SU-DHL-6 (cell line): ENCODE data around the gene TRIM64C.
"Not testable (repeated sequence)": the region's sequence is repeated elsewhere in the genome, so short reads cannot be mapped to it uniquely, and the experiment has no call there.

Experiments used
- H2AFZ ChIP-seq: fragments of 200-600 bp; sonication (generic); 2 replicates; pipeline ENCODE4 v1.6.1; 2014; ENCODE audit warnings: low read depth, mild to moderate bottlenecking, moderate library complexity, mixed read lengths, antibody characterized with exemption, low read length; ENCODE audit not compliant: severe bottlenecking
- H3F3A ChIP-seq: fragments of 200-600 bp; shearing (Covaris generic); 2 replicates; pipeline ENCODE4 v1.6.0; 2016; ENCODE audit warnings: antibody characterized with exemption, mild to moderate bottlenecking; ENCODE audit not compliant: insufficient read depth
- H3K27ac ChIP-seq: fragments of 200-600 bp; sonication (generic); 2 replicates; pipeline ENCODE4 v1.5.1; 2016; ENCODE audit warnings: low read depth, mild to moderate bottlenecking, low read length, moderate library complexity, mixed read lengths
- H3K27me3 ChIP-seq: fragments of 200-600 bp; sonication (generic), shearing (Covaris generic); 2 replicates; pipeline ENCODE4 v1.6.0; 2014; ENCODE audit warnings: mild to moderate bottlenecking, low read length
- H3K36me3 ChIP-seq: fragments of 200-600 bp; sonication (generic); 2 replicates; pipeline ENCODE4 v1.6.1; 2014; ENCODE audit warnings: mild to moderate bottlenecking, low read length, mixed read lengths
- H3K4me2 ChIP-seq: fragments of 300-600, 200-600 bp; shearing (Covaris generic), sonication (generic); 2 replicates; pipeline ENCODE4 v1.6.0; 2014; ENCODE audit warnings: low read length, low read depth, mild to moderate bottlenecking; ENCODE audit not compliant: poor library complexity, severe bottlenecking
- H3K4me3 ChIP-seq: fragments of 200-600 bp; sonication (generic); 2 replicates; pipeline ENCODE4 v1.5.1; 2014; ENCODE audit warnings: antibody characterized with exemption, low read length, mild to moderate bottlenecking, mixed read lengths; ENCODE audit not compliant: insufficient read depth, poor library complexity, severe bottlenecking
- H3K79me2 ChIP-seq: fragments of 200-600 bp; sonication (generic); 2 replicates; pipeline ENCODE4 v1.6.1; 2014; ENCODE audit warnings: mild to moderate bottlenecking, low read length, moderate library complexity; ENCODE audit not compliant: insufficient read depth
- H3K9ac ChIP-seq: fragments of 200-600 bp; sonication (generic); 2 replicates; pipeline ENCODE4 v1.7.0; 2014; ENCODE audit warnings: mild to moderate bottlenecking, low read length
- H3K9me2 ChIP-seq: fragments of 200-600 bp; sonication (generic); replicated peaks from 2 replicates; pipeline ENCODE4 v1.6.1; 2014; ENCODE audit warnings: low read length; ENCODE audit not compliant: insufficient read depth
- H3K9me3 ChIP-seq: fragments of 200-600 bp; sonication (generic); 2 replicates; pipeline ENCODE4 v1.6.1; 2014; ENCODE audit warnings: low read length, mixed read lengths; ENCODE audit not compliant: insufficient read depth
- H4K20me1 ChIP-seq: fragments of 200-600 bp; sonication (generic); 2 replicates; pipeline ENCODE4 v1.6.1; 2014; ENCODE audit warnings: low read depth, mild to moderate bottlenecking, antibody characterized with exemption, low read length, moderate library complexity, mixed read lengths

The TRIM64C gene, protein sequence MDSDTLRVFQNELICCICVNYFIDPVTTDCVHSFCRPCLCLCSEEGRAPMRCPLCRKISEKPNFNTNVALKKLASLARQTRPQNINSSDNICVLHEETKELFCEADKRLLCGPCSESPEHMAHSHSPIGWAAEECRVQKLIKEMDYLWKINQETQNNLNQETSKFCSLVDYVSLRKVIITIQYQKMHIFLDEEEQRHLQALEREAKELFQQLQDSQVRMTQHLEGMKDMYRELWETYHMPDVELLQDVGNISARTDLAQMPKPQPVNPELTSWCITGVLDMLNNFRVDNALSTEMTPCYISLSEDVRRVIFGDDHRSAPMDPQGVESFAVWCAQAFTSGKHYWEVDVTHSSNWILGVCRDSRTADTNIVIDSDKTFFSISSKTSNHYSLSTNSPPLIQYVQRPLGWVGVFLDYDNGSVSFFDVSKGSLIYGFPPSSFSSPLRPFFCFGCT

DNA sequence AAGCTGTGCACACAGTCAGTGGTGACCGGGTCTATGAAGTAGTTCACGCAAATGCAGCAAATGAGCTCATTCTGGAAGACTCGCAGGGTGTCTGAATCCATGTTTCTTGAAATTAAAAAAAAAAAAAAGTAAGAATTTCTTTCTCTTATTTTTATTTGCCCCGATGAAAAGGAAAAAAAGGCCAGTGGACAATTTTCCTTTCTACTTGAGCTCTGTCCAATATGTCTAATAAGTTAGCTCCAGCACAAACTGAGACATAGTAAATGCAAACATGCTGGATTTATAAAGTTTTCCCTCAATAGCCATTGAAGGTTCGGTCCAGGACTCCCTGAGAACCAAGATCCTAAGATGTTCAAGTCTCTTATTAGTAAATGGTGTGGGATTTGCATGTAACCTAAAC lies at the start of gene TRIM64C:
TRIM64C (minus strand) TSS at position 101 of the 400 bp plus-strand sequence; CDS start at position 101, 0 bp downstream.
- H3K27ac ChIP-seq, H4K20me1 ChIP-seq, H2AFZ ChIP-seq, H3K4me2 ChIP-seq, H3K4me3 ChIP-seq, H3F3A ChIP-seq, H3K36me3 ChIP-seq, H3K9me2 ChIP-seq, H3K9ac ChIP-seq, H3K27me3 ChIP-seq, H3K79me2 ChIP-seq, H3K9me3 ChIP-seq: not testable (repeated sequence)

DNA sequence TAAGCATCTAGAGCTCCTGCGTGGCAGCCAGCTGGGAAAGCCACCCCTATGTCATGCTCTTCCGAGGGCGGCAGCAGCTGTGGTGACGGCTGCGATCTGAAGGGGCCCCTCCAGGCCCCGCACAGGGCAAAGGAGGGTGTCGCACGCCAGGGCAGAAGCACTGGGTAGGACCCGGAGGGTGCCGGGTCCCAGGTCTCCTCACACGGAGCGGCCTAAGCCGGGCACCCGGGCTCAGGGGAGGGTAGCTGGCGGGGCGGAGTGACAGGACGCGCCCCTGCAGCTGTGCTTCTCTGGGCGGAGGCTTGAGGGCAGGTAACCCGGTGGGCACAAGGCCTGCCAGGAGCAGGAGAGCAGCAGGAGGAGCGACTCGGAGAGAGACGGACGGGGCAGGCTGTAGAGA lies 43.4 kb upstream of the TRIM64C start:
- not testable (repeated sequence) for H3K4me3 ChIP-seq, H3K27me3 ChIP-seq, H3K9me2 ChIP-seq, H3K9ac ChIP-seq, H3K27ac ChIP-seq, H4K20me1 ChIP-seq, H3F3A ChIP-seq, H2AFZ ChIP-seq, H3K79me2 ChIP-seq, H3K9me3 ChIP-seq, H3K4me2 ChIP-seq, H3K36me3 ChIP-seq

DNA sequence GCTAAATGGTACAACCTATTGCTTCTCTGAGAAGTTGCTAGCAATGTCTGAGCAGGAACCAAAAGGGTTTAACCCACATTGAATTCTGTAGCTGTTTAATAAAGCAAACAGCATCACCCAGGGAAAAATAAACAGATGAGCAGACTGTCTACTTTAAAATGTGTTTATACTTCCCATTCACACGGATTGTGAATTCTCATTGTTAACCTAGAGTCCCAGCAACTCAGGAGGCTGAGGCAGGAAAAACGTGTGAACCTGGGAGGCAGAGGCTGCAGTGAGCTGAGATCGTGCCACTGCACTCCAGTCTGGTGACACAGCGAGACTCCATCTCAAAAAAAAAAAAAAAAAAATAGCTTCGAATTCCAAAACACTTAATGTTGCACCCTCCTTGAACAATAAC lies 11.0 kb upstream of the TRIM64C start:
- not testable (repeated sequence) for H3K9me3 ChIP-seq, H3K4me2 ChIP-seq, H3F3A ChIP-seq

DNA sequence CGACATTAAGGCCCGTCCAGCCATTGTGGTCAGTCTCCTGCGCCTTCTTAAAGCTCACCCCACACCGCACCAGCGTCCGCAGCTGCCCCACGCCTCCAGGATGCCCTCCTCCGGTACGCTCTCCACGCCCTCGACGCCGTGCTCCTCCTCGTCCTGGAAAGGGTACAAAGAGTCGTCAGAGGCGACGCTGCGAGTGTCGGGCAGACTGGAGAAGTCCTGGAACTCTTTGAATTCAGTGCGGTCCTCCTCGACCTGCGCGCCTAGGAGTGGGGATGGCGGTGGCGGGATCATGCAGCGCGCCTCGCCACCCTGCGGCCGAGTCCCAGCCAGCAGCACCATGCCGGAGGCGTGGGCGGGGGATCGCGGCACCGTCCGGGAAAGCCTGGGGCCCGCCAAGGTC lies 9.1 kb downstream of the TRIM64C start:
- not testable (repeated sequence) for H3K9ac ChIP-seq, H3K9me2 ChIP-seq, H3K9me3 ChIP-seq, H3K4me2 ChIP-seq, H4K20me1 ChIP-seq, H3F3A ChIP-seq, H3K4me3 ChIP-seq, H3K27me3 ChIP-seq, H3K79me2 ChIP-seq, H2AFZ ChIP-seq, H3K36me3 ChIP-seq, H3K27ac ChIP-seq

More for the DNA sequence above, 11.0 kb upstream of the TRIM64C start:
- not testable (repeated sequence) for H4K20me1 ChIP-seq, H3K27ac ChIP-seq, H3K9ac ChIP-seq, H3K27me3 ChIP-seq, H3K36me3 ChIP-seq, H3K4me3 ChIP-seq, H3K79me2 ChIP-seq, H2AFZ ChIP-seq, H3K9me2 ChIP-seq

DNA sequence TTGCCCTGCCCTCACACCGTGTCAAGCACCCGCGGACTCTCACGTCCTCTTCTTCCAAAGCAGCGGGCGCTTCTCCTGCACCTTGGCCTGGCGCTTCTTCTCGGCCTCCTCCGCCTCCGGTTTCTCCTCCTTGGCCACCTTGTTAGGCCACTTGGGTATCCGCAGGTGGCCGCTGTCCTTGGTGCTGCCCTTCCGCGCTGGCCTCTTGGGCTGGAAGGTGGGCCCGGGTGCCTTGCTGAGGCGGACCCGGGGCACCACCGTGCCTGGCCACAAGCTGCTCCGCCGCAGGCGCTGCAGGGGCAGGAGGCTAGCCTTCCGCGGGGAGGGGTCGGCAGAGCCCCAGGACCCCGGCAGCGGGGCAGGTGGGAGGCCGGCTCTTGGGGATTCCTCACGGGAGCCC lies 10.7 kb downstream of the TRIM64C start:
- H3F3A ChIP-seq, H3K27ac ChIP-seq, H3K9me2 ChIP-seq, H2AFZ ChIP-seq, H3K27me3 ChIP-seq, H3K4me3 ChIP-seq, H4K20me1 ChIP-seq, H3K4me2 ChIP-seq, H3K36me3 ChIP-seq, H3K9ac ChIP-seq, H3K79me2 ChIP-seq, H3K9me3 ChIP-seq: not testable (repeated sequence)

DNA sequence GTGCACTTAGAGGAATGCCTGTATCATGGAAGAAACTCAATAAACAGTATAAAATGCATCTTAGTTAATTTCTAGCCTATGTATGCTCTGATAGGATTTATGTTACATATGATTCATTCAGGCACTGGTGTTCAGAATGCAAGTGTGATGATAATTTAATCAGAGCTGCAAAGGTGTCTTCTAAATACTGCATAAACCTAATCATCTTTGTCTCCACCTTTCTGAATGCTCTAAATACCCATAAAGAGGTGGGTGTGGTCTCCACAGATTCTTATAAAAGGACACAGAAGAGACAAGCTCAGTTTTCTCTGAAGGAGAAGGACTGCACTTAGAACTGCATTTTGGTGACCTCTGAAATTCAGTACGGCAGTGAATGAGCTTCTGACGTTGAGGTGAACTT lies 30.4 kb downstream of the TRIM64C start, which contains the start of gene TRIM49B:
TRIM49B (plus strand) TSS at position 301 of the 400 bp plus-strand sequence. CDS start 2,777 bp downstream, outside the sequence.
- not testable (repeated sequence) for H3K27ac ChIP-seq, H4K20me1 ChIP-seq, H3K36me3 ChIP-seq, H3K9me2 ChIP-seq, H3F3A ChIP-seq, H3K4me2 ChIP-seq, H3K9ac ChIP-seq, H2AFZ ChIP-seq, H3K79me2 ChIP-seq, H3K9me3 ChIP-seq, H3K27me3 ChIP-seq, H3K4me3 ChIP-seq
